ENCODE results near the gene HSPA6. TPM values are rescaled to one million over a fixed set of nuclear protein-coding genes. Genes with fewer than 3 reads are reported as not detected.

Gene HSPA6
- total and polyA plus RNA-seq, 2 donors (not counting 1 experiment from before 2014, with no cell fraction given), result 8.5 to 11.2 TPM

DNA sequence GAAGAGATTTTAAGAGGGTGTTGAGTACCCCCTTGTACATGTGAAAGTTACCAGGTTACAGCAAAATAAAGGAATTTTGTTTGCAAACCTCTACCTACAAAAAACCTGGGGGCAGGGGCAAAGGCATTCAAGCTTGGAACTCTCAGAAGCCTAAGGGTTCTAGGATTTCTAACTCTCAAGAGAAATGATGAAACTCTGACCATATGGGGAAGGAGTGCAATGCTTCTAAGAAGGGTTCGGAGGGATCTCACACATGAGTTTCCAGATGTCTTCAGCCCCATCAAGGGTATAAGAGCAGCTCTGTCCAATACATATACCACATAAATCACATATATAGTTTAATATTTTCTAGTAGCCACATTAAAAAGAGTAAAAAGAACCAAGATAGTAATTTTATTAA, 26.4 kb upstream of the HSPA6 start:
- TF ChIP-seq EZH2 (IDR thresholded peaks at IDR 0.05; ENCODE audit: borderline replicate concordance, insufficient read depth, low read depth, low read length, poor library complexity, severe bottlenecking), result no peak
- TF ChIP-seq, protein P1, sequence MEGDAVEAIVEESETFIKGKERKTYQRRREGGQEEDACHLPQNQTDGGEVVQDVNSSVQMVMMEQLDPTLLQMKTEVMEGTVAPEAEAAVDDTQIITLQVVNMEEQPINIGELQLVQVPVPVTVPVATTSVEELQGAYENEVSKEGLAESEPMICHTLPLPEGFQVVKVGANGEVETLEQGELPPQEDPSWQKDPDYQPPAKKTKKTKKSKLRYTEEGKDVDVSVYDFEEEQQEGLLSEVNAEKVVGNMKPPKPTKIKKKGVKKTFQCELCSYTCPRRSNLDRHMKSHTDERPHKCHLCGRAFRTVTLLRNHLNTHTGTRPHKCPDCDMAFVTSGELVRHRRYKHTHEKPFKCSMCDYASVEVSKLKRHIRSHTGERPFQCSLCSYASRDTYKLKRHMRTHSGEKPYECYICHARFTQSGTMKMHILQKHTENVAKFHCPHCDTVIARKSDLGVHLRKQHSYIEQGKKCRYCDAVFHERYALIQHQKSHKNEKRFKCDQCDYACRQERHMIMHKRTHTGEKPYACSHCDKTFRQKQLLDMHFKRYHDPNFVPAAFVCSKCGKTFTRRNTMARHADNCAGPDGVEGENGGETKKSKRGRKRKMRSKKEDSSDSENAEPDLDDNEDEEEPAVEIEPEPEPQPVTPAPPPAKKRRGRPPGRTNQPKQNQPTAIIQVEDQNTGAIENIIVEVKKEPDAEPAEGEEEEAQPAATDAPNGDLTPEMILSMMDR (IDR thresholded peaks at IDR 0.05), result no peak
- CTCF ChIA-PET, result interaction anchor here (1.1 kb wide), 1 partner anchor 11 kb away, joined by 3 read pairs; no protein-coding TSS in a partner anchor
- no peaks in the 10 kb centered on the region for H3K79me2 ChIP-seq (ENCODE audit: control insufficient read depth, insufficient read depth, low read length)

DNA sequence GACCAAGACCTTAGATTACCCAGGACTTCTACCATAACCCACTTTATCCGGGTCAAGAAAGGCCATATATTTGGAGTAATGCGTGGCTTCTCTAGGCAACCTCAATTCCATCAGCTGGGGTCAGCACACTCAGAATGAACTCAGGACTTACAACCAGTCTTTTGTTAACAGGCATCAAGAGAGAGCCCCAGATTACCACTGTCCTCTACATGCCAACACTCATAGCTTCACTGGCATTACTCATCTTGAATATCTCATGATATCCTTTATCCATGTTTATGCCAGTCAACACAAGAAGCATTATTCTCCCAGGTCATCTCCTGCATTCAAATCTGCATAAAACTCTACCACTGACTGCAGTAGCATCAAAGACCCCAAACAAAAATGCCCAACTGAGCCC, 25.7 kb upstream of the HSPA6 start:
- POLR2A ChIA-PET, result no interaction called here
- CTCF ChIA-PET, result interaction anchor here (1.1 kb wide), 1 partner anchor 11 kb away, joined by 3 read pairs; no protein-coding TSS in a partner anchor
- no peaks in the 10 kb centered on the region for H4K20me1 ChIP-seq (ENCODE audit: control insufficient read depth, insufficient read depth, low read length, poor library complexity, severe bottlenecking)
- ATAC-seq (ENCODE audit: low read depth) (no peak), DNase-seq (no peak)
- TF ChIP-seq, protein P1 (IDR thresholded peaks at IDR 0.05), result no peak
- no peak for TF ChIP-seq EZH2 (IDR thresholded peaks at IDR 0.05; ENCODE audit: borderline replicate concordance, insufficient read depth, low read depth, low read length, poor library complexity, severe bottlenecking)
- H3K4me1 ChIP-seq (ENCODE audit: control insufficient read depth in 2 of 2, insufficient read depth in 2 of 2, low read length in 2 of 2), result peaks cover 6 to 8% of the 10 kb centered on the region in 2 donors
- H3K9ac ChIP-seq (ENCODE audit: low read length), result no peak overlapping the region
- no peaks in the 10 kb centered on the region for H3K9me3 ChIP-seq (ENCODE audit: control extremely low read depth in 1 of 3, control insufficient read depth in 2 of 3, insufficient read depth in 1 of 3, low read length in 2 of 3)
- H3K9me3 Mint-ChIP-seq (ENCODE audit: insufficient read depth), result no peaks in the 10 kb centered on the region
- no peak overlapping the region for H2AFZ ChIP-seq (ENCODE audit: insufficient read depth, low read depth, low read length, poor library complexity, severe bottlenecking)
- intact Hi-C loops (cut with micrococcal nuclease), result no loop called here
- no peak overlapping the region for H3K4me2 ChIP-seq (replicated peaks; ENCODE audit: low read depth, low read length, poor library complexity, severe bottlenecking)
- H3K27ac Mint-ChIP-seq, result no peak overlapping the region
- peaks cover 0 to 17% (median 4%) of the 10 kb centered on the region in 4 experiments for H3K27me3 ChIP-seq (replicated peaks in 1 of 4; ENCODE audit: control extremely low read depth in 1 of 4, control insufficient read depth in 3 of 4, insufficient read depth in 4 of 4, low read length in 3 of 4)
- H3K36me3 ChIP-seq (replicated peaks in 1 of 2; ENCODE audit: control extremely low read depth in 1 of 2, control insufficient read depth in 1 of 2, extremely low read depth in 1 of 2, insufficient read depth in 2 of 2, low read length in 1 of 2), result no peaks in the 10 kb centered on the region
- no peak overlapping the region for H3K27ac ChIP-seq (ENCODE audit: low read length in 2 of 2)
- H3K27me3 Mint-ChIP-seq, result peaks cover 37% of the 10 kb centered on the region
- 100% methylated on average over 2 of the region's 2 CpGs for WGBS (ENCODE audit: insufficient coverage)
- no peaks in the 10 kb centered on the region for H3K79me2 ChIP-seq (ENCODE audit: control insufficient read depth, insufficient read depth, low read length)
- H3K4me3 Mint-ChIP-seq, result no peak overlapping the region
- H3K4me3 ChIP-seq (ENCODE audit: control extremely low read depth in 1 of 5, extremely low read depth in 1 of 5, insufficient read depth in 1 of 5, low read depth in 2 of 5, low read length in 4 of 5), result no peak overlapping the region
- H3K4me1 Mint-ChIP-seq, result peaks cover 6% of the 10 kb centered on the region

More for the DNA sequence above, 26.4 kb upstream of the HSPA6 start:
- Histone ChIP-seq H3K4me3 (ENCODE audit: control extremely low read depth in 1 of 5, extremely low read depth in 1 of 5, insufficient read depth in 1 of 5, low read depth in 2 of 5, low read length in 4 of 5) (no peak overlapping the region), H3K27me3 (replicated peaks in 1 of 4; ENCODE audit: control extremely low read depth in 1 of 4, control insufficient read depth in 3 of 4, insufficient read depth in 4 of 4, low read length in 3 of 4) (peaks cover 0 to 16% (median 4%) of the 10 kb centered on the region in 4 experiments), H3K4me2 (replicated peaks; ENCODE audit: low read depth, low read length, poor library complexity, severe bottlenecking) (no peak overlapping the region), H4K20me1 (ENCODE audit: control insufficient read depth, insufficient read depth, low read length, poor library complexity, severe bottlenecking) (no peaks in the 10 kb centered on the region), H2AFZ (ENCODE audit: insufficient read depth, low read depth, low read length, poor library complexity, severe bottlenecking) (no peak overlapping the region), H3K9me3 (ENCODE audit: control extremely low read depth in 1 of 3, control insufficient read depth in 2 of 3, insufficient read depth in 1 of 3, low read length in 2 of 3) (no peaks in the 10 kb centered on the region), H3K9ac (ENCODE audit: low read length) (no peak overlapping the region), H3K27ac (ENCODE audit: low read length in 2 of 2) (no peak overlapping the region), H3K4me1 (ENCODE audit: control insufficient read depth in 2 of 2, insufficient read depth in 2 of 2, low read length in 2 of 2) (peaks cover 6 to 8% of the 10 kb centered on the region in 2 donors), H3K36me3 (replicated peaks in 1 of 2; ENCODE audit: control extremely low read depth in 1 of 2, control insufficient read depth in 1 of 2, extremely low read depth in 1 of 2, insufficient read depth in 2 of 2, low read length in 1 of 2) (no peaks in the 10 kb centered on the region)
- H3K4me1 Mint-ChIP-seq, result peaks cover 6% of the 10 kb centered on the region
- no peak overlapping the region for H3K4me3 Mint-ChIP-seq
- WGBS (ENCODE audit: insufficient coverage), result no CpG with 5 or more reads among the region's 1 CpG
- POLR2A ChIA-PET, result no interaction called here
- no peak overlapping the region for H3K27ac Mint-ChIP-seq
- peaks cover 33% of the 10 kb centered on the region for H3K27me3 Mint-ChIP-seq
- ATAC-seq (ENCODE audit: low read depth) (no peak), DNase-seq (no peak)
- intact Hi-C loops (cut with micrococcal nuclease), result no loop called here
- no peaks in the 10 kb centered on the region for H3K9me3 Mint-ChIP-seq (ENCODE audit: insufficient read depth)
